ENCODE data around the gene FHDC1. TPM values are rescaled to one million over a fixed set of nuclear protein-coding genes. Genes with fewer than 3 reads are reported as not detected.

Gene FHDC1
- total RNA-seq, 1 experiment from 2014 or later, result 19.9 TPM

DNA sequence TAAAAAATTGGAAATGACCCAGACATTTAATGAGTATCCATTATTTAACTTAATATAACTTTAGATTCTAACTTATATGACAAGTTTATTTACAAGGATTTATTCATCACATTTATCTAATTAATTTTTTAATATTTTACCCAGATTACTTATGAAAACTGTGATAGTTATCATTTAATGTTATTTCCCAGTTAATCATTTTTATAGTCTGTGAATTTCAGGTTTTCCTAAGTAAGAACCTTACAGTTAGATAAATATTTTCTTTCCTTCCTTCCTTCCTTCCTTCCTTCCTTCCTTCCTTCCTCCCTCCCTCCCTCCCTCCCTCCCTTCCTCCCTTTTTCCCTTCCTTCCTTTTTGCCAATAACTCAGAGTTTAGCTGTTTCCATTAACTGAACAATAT, 14.8 kb upstream of the FHDC1 start:
- no peak overlapping the region for H3K4me3 Mint-ChIP-seq
- no peak overlapping the region for H3K4me2 ChIP-seq (ENCODE audit: insufficient read depth, insufficient read length, low read length)
- no peak overlapping the region for H3K14ac ChIP-seq (ENCODE audit: insufficient read depth, low read length)
- H3K27ac Mint-ChIP-seq, result no peak overlapping the region
- no peak overlapping the region for H3K4ac ChIP-seq (ENCODE audit: low read depth, low read length)
- no peak overlapping the region for H2BK15ac ChIP-seq (ENCODE audit: low read depth, low read length)
- H3K56ac ChIP-seq (ENCODE audit: insufficient read length, low read depth, low read length), result no peak overlapping the region
- H4K8ac ChIP-seq (replicated peaks; ENCODE audit: insufficient read length, low read depth, low read length), result no peak overlapping the region
- H3K4me1 ChIP-seq (ENCODE audit: insufficient read depth, low read length), result no peaks in the 10 kb centered on the region; the same call in 1 of the 2 replicates
- H3K9me3 Mint-ChIP-seq, result peaks cover 43 to 44% of the 10 kb centered on the region in 2 experiments
- no peaks in the 10 kb centered on the region for H4K20me1 ChIP-seq (ENCODE audit: control insufficient read depth, insufficient read depth, insufficient read length)
- no peak overlapping the region for H4K5ac ChIP-seq (ENCODE audit: insufficient read length, low read depth, low read length)
- no peak overlapping the region for H3K23ac ChIP-seq (ENCODE audit: insufficient read length, low read depth, low read length)
- no peak overlapping the region for H3T11ph ChIP-seq (ENCODE audit: low read length)
- no peak for DNase-seq
- no peaks in the 10 kb centered on the region for H3K79me1 ChIP-seq (ENCODE audit: insufficient read depth, low read depth, low read length, poor library complexity, severe bottlenecking)
- H3K27me3 Mint-ChIP-seq (ENCODE audit: low read depth), result peaks cover 2% of the 10 kb centered on the region; the same call in 1 of the 2 replicates
- H3K23me2 ChIP-seq (ENCODE audit: insufficient read length, low read depth, low read length, poor library complexity, severe bottlenecking), result no peaks in the 10 kb centered on the region
- H4K91ac ChIP-seq (ENCODE audit: insufficient read length, low read depth, low read length), result no peak overlapping the region
- H2AK5ac ChIP-seq (ENCODE audit: insufficient read length, low read length), result no peak overlapping the region
- no peak overlapping the region for H2BK20ac ChIP-seq (ENCODE audit: low read depth, low read length, poor library complexity, severe bottlenecking)
- no peak overlapping the region for H2AFZ ChIP-seq (ENCODE audit: low read length)
- H3K4me1 Mint-ChIP-seq, result peaks cover 9 to 10% of the 10 kb centered on the region in 2 experiments
- H3K9ac ChIP-seq (ENCODE audit: extremely low read depth, insufficient read length, low read length), result no peak overlapping the region
- H3K9me3 ChIP-seq (ENCODE audit: control insufficient read depth, low read depth, low read length), result peaks cover 28% of the 10 kb centered on the region
- no peaks in the 10 kb centered on the region for H3K79me2 ChIP-seq (ENCODE audit: insufficient read depth, low read length)
- no peak overlapping the region for H3K27ac ChIP-seq (ENCODE audit: insufficient read length, low read depth, low read length)
- no peaks in the 10 kb centered on the region for H3K27me3 ChIP-seq (ENCODE audit: insufficient read depth, low read length)
- H3K18ac ChIP-seq (ENCODE audit: insufficient read length, low read depth, low read length), result no peak overlapping the region
- H3K36me3 Mint-ChIP-seq (ENCODE audit: insufficient read depth in 1 of 3, low read depth in 3 of 3), result peaks cover 28 to 48% (median 42%) of the 10 kb centered on the region in 3 experiments
- H2BK5ac ChIP-seq (ENCODE audit: insufficient read length, low read length), result no peak overlapping the region
- TF ChIP-seq, protein P1, sequence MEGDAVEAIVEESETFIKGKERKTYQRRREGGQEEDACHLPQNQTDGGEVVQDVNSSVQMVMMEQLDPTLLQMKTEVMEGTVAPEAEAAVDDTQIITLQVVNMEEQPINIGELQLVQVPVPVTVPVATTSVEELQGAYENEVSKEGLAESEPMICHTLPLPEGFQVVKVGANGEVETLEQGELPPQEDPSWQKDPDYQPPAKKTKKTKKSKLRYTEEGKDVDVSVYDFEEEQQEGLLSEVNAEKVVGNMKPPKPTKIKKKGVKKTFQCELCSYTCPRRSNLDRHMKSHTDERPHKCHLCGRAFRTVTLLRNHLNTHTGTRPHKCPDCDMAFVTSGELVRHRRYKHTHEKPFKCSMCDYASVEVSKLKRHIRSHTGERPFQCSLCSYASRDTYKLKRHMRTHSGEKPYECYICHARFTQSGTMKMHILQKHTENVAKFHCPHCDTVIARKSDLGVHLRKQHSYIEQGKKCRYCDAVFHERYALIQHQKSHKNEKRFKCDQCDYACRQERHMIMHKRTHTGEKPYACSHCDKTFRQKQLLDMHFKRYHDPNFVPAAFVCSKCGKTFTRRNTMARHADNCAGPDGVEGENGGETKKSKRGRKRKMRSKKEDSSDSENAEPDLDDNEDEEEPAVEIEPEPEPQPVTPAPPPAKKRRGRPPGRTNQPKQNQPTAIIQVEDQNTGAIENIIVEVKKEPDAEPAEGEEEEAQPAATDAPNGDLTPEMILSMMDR (conservative IDR thresholded peaks at IDR 0.05), result no peak
- no peak overlapping the region for H2BK12ac ChIP-seq (ENCODE audit: insufficient read length, low read depth, low read length)
- H2BK120ac ChIP-seq (ENCODE audit: low read depth, low read length, poor library complexity, severe bottlenecking), result no peak overlapping the region

All from H9 (cell line).